HepG2 (cell line): ENCODE data around the gene HES7. TPM values are rescaled to one million over a fixed set of nuclear protein-coding genes. Genes with fewer than 3 reads are reported as not detected.
A peak's percentile ranks its signal among the peaks of the same experiment; 100 is the strongest.

ENCODE experiments used
- ATAC-seq: fragments of 200-7000 bp; cut with Tn5 transposase; 3 replicates; pipeline ENCODE4 v1.9.1; 2020; ENCODE audit warnings: mild to moderate bottlenecking, moderate library complexity
- BruUV-seq: library from RNA; stranded (reverse); fragments of 400-500 nt; replicated peaks from 2 replicates; lab custom pipeline; 2021; lab: Mats Ljungman, UMichigan
- CTCF ChIA-PET: fragments of 300-600 bp; formaldehyde crosslinking; extraction: SDS; loops from one replicate; lab custom pipeline; 2021; ENCODE audit warnings: low total read pairs, inconsistent platforms, low intra/inter-chr PET ratio; lab: Yijun Ruan, JAX
- POLR2A ChIA-PET: fragments of 350-600 bp; sonication (Branson Sonifier 250); formaldehyde crosslinking; loops from one replicate; lab custom pipeline; 2020; ENCODE audit warnings: antibody characterized with exemption, inconsistent platforms; lab: Yijun Ruan, JAX
- DNase-seq: peaks from one replicate; pipeline ENCODE4 v3.0.0-alpha.2; 2015; ENCODE audit warnings: low spot score
- FAIRE-seq: peaks from 3 replicates; lab custom pipeline; 2011; peaks lifted over from hg19 to GRCh38; lab: Jason Lieb, UNC
- H2AFZ ChIP-seq: one replicate; pipeline ENCODE4 v1.6.1; 2011; ENCODE audit warnings: low read length, inconsistent platforms
- H3K27ac ChIP-seq: fragments of 300-600 bp; 3 replicates; pipeline ENCODE4 v1.8.0; 2011; ENCODE audit warnings: mixed run types, mild to moderate bottlenecking, mixed read lengths, low read length, inconsistent platforms; ENCODE audit not compliant: insufficient read depth; ENCODE audit errors: extremely low read length
- H3K27me3 ChIP-seq, 2 experiments: fragments of 200-600 bp in 1 of 2; 2 replicates in 1 of 2; 3 replicates in 1 of 2; pipeline versions ENCODE4 v1.6.0 to v1.8.0; 2011; ENCODE audit warnings: low read length in 2 of 2, mild to moderate bottlenecking in 2 of 2, moderate library complexity in 2 of 2, inconsistent platforms in 1 of 2; ENCODE audit not compliant: insufficient read depth in 2 of 2, control insufficient read depth in 1 of 2
- H3K36me3 ChIP-seq, 2 experiments: fragments of 200-600 bp in 1 of 2; replicated peaks in 1 of 2; 2 replicates in 1 of 2; 3 replicates in 1 of 2; pipeline versions ENCODE4 v1.5.1 to v1.8.0; 2011; ENCODE audit warnings: low read length in 2 of 2, inconsistent platforms in 1 of 2; ENCODE audit not compliant: insufficient read depth in 2 of 2, control insufficient read depth in 1 of 2
- H3K4me1 ChIP-seq: 2 replicates; pipeline ENCODE4 v1.5.1; 2012; ENCODE audit warnings: low read length, inconsistent platforms; ENCODE audit not compliant: insufficient read depth
- H3K4me2 ChIP-seq: 2 replicates; pipeline ENCODE4 v1.6.0; 2011; ENCODE audit warnings: low read depth, low read length, inconsistent platforms
- H3K4me3 ChIP-seq, 3 experiments: fragments of 200-600 bp in 1 of 3; sonication (generic), shearing (Covaris generic) in 1 of 3; replicated peaks in 1 of 3; 2 replicates each; pipeline ENCODE4 v1.5.1; 2011 to 2016; ENCODE audit warnings: low read length in 3 of 3, inconsistent platforms in 2 of 3, low read depth in 2 of 3, mild to moderate bottlenecking in 2 of 3, control low read depth in 1 of 3, mixed read lengths in 1 of 3; ENCODE audit not compliant: insufficient read depth in 1 of 3
- H3K79me2 ChIP-seq: one replicate; pipeline ENCODE4 v1.6.1; 2011; ENCODE audit warnings: low read length, inconsistent platforms; ENCODE audit not compliant: insufficient read depth
- H3K9ac ChIP-seq: 2 replicates; pipeline ENCODE4 v1.6.0; 2011; ENCODE audit warnings: mild to moderate bottlenecking, low read depth, low read length, inconsistent platforms; ENCODE audit not compliant: insufficient read depth
- H3K9me3 ChIP-seq: 2 replicates; pipeline ENCODE4 v1.5.1; 2012; ENCODE audit warnings: mild to moderate bottlenecking, low read length
- H4K20me1 ChIP-seq: 2 replicates; pipeline ENCODE4 v1.6.0; 2011; ENCODE audit warnings: inconsistent platforms, mild to moderate bottlenecking, low read length, moderate library complexity; ENCODE audit not compliant: insufficient read depth
- ARNT ChIP-seq: fragments of 450-650 bp; IDR thresholded peaks from 2 replicates; pipeline ENCODE4 v1.6.1; 2017
- CHD4 ChIP-seq: fragments of 200-600 bp; sonication (generic); IDR thresholded peaks from 2 replicates; pipeline ENCODE4 v1.7.0; 2017; ENCODE audit warnings: mild to moderate bottlenecking, low read length, borderline replicate concordance
- MAFK ChIP-seq, 2 experiments: IDR thresholded peaks in 1 of 2; conservative IDR thresholded peaks in 1 of 2; 2 replicates each; pipeline ENCODE4 v1.6.1; 2011; ENCODE audit warnings: improper control_type of control experiment in 2 of 2, low read length in 2 of 2
- NFYB ChIP-seq: sonication (generic); formaldehyde crosslinking; IDR thresholded peaks from 2 replicates; pipeline ENCODE4 v1.4.0; 2020; ENCODE audit warnings: missing genetic modification reagents
- ZNF24 ChIP-seq: fragments of 450-650 bp; IDR thresholded peaks from 2 replicates; pipeline ENCODE4 v1.6.1; 2017; ENCODE audit warnings: antibody characterized with exemption, mild to moderate bottlenecking
- ZNF672 ChIP-seq: sonication (generic); formaldehyde crosslinking; IDR thresholded peaks from 2 replicates; pipeline ENCODE4 v1.8.1; 2022; ENCODE audit warnings: missing genetic modification reagents
- WGBS: methylation state at CpG from one replicate; pipeline ENCODE4 v1.1.6; 2017; ENCODE audit warnings: low lambda C conversion rate; 5-methylcytosine and 5-hydroxymethylcytosine counted together
- in situ Hi-C: cut with HindIII; loops from 2 replicates; pipeline ENCODE4 v1.10.0; 2017; ENCODE audit warnings: low pct_unique_long_range_greater_than_20kb; ENCODE audit not compliant: extremely low pct_ligation_motif_present
- intact Hi-C: fragments of 100-400 bp; cut with micrococcal nuclease; formaldehyde crosslinking; loops from one replicate; pipeline ENCODE4 v1.10.0; 2022; ENCODE audit not compliant: unreplicated experiment
- polyA plus RNA-seq, 8 experiments: library from polyadenylated mRNA; depleted of rRNA in 3 of 8; stranded (reverse) in 7 of 8; unstranded in 1 of 8; fragments of >200 nt; fragmentation: Illumina TruSeq in 4 of 8; extraction: Trizol in 4 of 8; gene quantifications; 2 replicates each; pipeline versions ENCODE4 v1.2.1 to v1.2.3, GENCODE V29; 2011 to 2016; ENCODE audit warnings: low read depth in 4 of 8, missing spikeins in 1 of 8, mixed read lengths in 1 of 8; ENCODE audit not compliant: insufficient read depth in 1 of 8
- total RNA-seq, 5 experiments: library from RNA; depleted of rRNA; stranded (reverse); fragments of >200 nt; fragmentation: Illumina TruSeq; extraction: Trizol; gene quantifications; 2 replicates each; pipeline ENCODE4 v1.2.3, GENCODE V29; 2016; ENCODE audit warnings: low read depth in 1 of 5
- TF ChIP-seq, protein P1 (sequence below): sonication (generic); formaldehyde crosslinking; IDR thresholded peaks from 2 replicates; pipeline ENCODE4 v1.4.0; 2020; ENCODE audit warnings: mild to moderate bottlenecking, missing genetic modification reagents
- TF ChIP-seq, protein P2 (sequence below): sonication (generic); formaldehyde crosslinking; IDR thresholded peaks from 2 replicates; pipeline ENCODE4 v1.4.0; 2020; ENCODE audit warnings: missing genetic modification reagents, borderline replicate concordance

The HES7 gene
- total and polyA plus RNA-seq, 2 of the 13 experiments (the other 11 are each of a cell fraction or from before 2014, with no cell fraction given), result not detected

DNA sequence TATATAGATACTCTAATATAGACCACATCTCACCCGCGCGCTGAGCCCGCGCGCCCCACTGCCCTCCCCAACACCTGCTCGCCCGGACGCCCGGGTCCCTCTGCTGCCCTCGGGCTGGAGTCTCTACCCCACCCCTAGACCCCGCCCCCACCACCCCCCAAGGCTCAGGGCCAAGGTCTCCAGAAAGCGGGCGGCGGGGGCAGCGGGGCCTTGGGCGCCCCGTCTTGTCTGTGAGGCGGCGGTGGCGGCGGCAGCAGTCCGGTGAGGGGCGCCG is 2.6 kb downstream of the HES7 start:
- H3K27me3 ChIP-seq, result peaks cover 5 to 49% of the 10 kb centered on the region in 2 experiments
- H3K79me2 ChIP-seq, result no peaks in the 10 kb centered on the region
- H3K9ac ChIP-seq, result 0 out of 2 replicates have a peak overlapping the region, but pooled peaks have one; percentile 10
- no peak for DNase-seq
- H3K4me3 ChIP-seq, result peak overlapping the region; percentile 48 to 95 (median 68)
- no peaks in the 10 kb centered on the region for H3K9me3 ChIP-seq
- intact Hi-C loops (no loop called here), in situ Hi-C loops (loop anchor here (5.0 to 10.0 kb wide), 3 partner anchors 36 to 181 kb away; no protein-coding TSS in a partner anchor)
- H3K4me1 ChIP-seq, result peaks cover 67% of the 10 kb centered on the region
- H2AFZ ChIP-seq, result no peak overlapping the region
- no peaks in the 10 kb centered on the region for H3K36me3 ChIP-seq
- CTCF ChIA-PET, result interaction anchor here (1.1 to 1.4 kb wide), 2 partner anchors 38 to 65 kb away, joined by 3 to 4 read pairs; no protein-coding TSS in a partner anchor
- WGBS, result 0% methylated on average over 10 of the region's 25 CpGs
- TF ChIP-seq ZNF24 (no peak), ZNF672 (CRISPR knock-in tag) (0 out of 2 replicates have a peak, but pooled peaks have one; percentile 5), ARNT (no peak), NFYB (CRISPR knock-in tag) (no peak), CHD4 (no peak), MAFK (conservative IDR thresholded peaks at IDR 0.05 in 1 of 2, IDR thresholded peaks at IDR 0.05 in 1 of 2; ENCODE audit: low read length in 2 of 2) (no peak)
- TF ChIP-seq, protein P1, sequence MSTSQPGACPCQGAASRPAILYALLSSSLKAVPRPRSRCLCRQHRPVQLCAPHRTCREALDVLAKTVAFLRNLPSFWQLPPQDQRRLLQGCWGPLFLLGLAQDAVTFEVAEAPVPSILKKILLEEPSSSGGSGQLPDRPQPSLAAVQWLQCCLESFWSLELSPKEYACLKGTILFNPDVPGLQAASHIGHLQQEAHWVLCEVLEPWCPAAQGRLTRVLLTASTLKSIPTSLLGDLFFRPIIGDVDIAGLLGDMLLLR (CRISPR knock-in tag), result no peak
- TF ChIP-seq, protein P2, sequence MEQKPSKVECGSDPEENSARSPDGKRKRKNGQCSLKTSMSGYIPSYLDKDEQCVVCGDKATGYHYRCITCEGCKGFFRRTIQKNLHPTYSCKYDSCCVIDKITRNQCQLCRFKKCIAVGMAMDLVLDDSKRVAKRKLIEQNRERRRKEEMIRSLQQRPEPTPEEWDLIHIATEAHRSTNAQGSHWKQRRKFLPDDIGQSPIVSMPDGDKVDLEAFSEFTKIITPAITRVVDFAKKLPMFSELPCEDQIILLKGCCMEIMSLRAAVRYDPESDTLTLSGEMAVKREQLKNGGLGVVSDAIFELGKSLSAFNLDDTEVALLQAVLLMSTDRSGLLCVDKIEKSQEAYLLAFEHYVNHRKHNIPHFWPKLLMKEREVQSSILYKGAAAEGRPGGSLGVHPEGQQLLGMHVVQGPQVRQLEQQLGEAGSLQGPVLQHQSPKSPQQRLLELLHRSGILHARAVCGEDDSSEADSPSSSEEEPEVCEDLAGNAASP (CRISPR knock-in tag), result no peak
- TF ChIP-seq, all 625 proteins: peak for 1
- H3K27ac ChIP-seq, result no peak overlapping the region
- no TSS peak for BruUV-seq
- peaks cover 13% of the 10 kb centered on the region; the same call in 1 of the 2 replicates for H4K20me1 ChIP-seq
- no peak for ATAC-seq
- peak overlapping the region; percentile 100 for H3K4me2 ChIP-seq
- no peak for FAIRE-seq
- POLR2A ChIA-PET, result interaction anchor here (5.1 kb wide), 1 partner anchor 52 kb away, joined by 35 read pairs; no protein-coding TSS in a partner anchor
